Activated T-cell treated with anti-CD3 and anti-CD28 coated beads for 24 hours (primary cell): Measurements from ENCODE around the gene KIAA1586.
"Not testable (repeated sequence)": the region's sequence is repeated elsewhere in the genome, so short reads cannot be mapped to it uniquely, and the experiment has no call there.

Source experiments
- DNase-seq: peaks from one replicate; pipeline ENCODE4 v3.0.0-alpha.2; 2020; ENCODE audit warnings: low read depth

Gene KIAA1586

DNA sequence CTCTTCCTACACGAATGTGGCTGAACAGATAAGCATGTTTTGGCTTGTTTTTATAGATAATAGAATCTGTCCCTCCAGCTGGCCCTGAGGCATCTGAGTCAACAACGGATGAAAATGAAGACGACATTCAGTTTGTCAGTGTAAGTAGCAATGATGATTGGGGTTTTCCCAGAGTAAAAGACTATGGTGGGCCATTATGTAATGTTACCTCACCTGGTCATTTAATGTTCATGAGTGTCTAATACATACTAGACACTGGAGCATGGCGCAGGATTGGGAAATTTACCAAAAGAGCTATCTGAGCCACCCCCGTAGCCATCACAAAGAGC is 728 bp downstream of the KIAA1586 start:
- not testable (repeated sequence) for DNase-seq

- DNase-seq, result not testable (repeated sequence)
These were observed 1.4 kb downstream of the KIAA1586 start for GRCh38 chr6:57047859-57048258.

DNA sequence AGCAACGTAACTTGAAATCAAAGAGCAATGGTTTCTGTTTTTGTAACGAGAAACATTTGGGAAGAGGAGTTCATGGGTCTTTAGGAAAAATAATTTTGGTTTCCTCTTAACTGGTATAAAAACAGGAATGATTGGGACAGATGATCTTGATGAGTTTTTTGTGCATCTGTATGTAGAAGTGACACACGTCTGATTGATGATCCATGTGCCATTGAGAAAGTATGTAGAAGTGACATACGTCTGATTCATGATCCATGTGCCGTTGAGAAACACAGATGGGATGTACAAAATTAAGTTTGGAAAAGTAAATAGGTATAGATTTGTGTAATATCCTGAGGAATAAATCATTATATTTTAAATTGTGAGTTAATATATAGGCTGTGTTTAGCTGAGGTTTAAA is 2.1 kb downstream of the KIAA1586 start:
- DNase-seq, result no peak

GRCh38 chr6:57063847-57064246 is 17.4 kb downstream of the KIAA1586 start:
- DNase-seq, result no peak

DNA sequence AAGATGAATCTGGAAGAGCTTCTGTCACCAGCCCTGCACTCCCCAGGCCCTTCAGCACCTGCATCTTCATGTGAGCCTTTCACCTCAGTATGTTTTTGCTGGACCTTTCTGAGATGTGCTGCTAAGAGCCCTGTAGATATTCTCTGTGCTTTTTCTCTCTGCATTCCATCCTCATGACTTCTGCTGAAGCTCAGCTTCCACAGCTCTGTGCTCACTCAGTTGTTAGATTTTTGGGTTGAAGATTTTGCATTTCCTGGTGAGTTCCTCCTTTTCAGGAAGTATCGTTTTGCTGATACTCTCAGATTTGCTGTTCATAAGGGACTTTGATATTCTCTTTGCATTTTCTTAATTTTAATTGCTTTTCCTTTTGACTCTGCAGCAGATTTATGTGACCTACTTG is 18.3 kb downstream of the KIAA1586 start:
- no peak for DNase-seq

- DNase-seq, result no peak
These were observed 21.6 kb downstream of the KIAA1586 start for GRCh38 chr6:57068061-57068460.

GRCh38 chr6:57069228-57069627 is 22.7 kb downstream of the KIAA1586 start:
- DNase-seq, result no peak

DNA sequence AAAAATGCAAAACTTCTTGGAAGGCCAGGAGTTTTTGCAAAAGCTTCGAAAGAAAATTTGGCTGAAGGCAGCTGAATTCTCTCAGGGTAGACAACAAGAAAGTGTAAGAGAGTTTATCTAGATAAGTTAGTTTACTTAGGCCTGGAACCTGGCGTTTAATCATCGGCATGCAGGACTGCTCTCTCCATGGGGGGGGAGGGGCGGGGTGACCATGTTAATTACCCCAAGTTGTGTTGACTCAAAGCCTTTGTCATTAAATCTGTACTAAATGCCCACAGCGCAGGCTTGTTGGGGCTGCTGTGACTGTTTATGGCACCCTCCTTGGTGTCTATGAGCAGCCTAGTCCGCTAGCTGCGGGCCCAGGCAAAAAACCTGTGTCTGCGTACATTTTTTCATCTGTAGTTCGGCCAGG is 23.4 kb downstream of the KIAA1586 start:
- no peak for DNase-seq

DNA sequence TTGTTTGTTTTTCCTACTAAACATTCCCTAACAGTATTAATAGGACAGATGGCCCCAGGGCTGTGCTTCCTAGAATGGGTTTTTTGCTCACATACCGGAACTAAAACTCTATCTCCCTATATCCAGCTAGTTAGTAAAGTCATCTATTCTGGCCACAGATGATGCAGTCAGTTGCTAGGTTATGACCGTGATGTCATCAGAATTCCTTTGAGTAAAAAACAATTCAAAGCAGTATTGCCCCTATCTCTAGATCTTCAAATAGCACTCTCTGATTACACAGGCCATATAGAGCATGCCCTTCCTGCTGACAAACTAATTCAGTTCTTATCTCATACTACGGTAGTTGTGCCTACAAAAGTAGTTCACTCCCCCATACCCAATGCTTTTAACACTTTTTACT is 25.6 kb downstream of the KIAA1586 start:
- DNase-seq, result no peak

DNA sequence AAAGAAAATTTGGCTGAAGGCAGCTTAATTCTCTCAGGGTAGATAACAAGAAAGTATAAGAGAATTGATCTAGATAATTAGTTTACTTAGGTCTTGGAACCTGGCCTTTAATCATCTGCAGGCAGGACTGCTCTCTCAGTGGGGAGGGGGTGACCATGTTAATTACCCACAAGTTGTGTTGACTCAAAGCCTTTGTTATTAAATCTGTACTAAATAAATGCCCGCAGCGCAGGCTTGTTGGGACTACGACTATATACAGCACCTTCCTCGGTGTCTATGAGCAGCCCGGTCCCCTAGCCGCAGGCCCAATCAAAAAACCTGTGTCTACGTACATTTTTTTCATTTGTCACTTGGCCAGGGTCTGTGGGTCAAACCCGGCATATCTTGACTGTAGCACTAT is 27.9 kb downstream of the KIAA1586 start:
- no peak for DNase-seq

DNA sequence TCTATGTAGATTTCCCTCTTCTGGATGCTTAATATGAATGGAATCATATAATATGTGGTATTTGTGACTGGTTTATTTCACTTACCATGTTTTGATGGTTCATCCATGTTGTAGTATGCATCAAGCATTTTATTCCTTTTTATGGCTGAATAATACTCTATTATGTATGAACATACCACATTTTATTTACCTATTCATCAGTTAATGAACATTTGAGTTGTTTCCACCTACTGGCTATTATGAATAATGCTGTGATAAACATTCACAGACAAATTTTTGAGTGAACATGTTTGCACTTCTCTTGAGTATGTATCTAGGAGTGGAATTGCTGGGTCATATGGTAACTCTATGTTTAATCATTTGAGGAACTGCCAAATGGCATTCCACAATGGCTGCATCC is 28.6 kb downstream of the KIAA1586 start:
- DNase-seq, result no peak

GRCh38 chr6:57078531-57079207 is 32.2 kb downstream of the KIAA1586 start:
- DNase-seq, result no peak

DNA sequence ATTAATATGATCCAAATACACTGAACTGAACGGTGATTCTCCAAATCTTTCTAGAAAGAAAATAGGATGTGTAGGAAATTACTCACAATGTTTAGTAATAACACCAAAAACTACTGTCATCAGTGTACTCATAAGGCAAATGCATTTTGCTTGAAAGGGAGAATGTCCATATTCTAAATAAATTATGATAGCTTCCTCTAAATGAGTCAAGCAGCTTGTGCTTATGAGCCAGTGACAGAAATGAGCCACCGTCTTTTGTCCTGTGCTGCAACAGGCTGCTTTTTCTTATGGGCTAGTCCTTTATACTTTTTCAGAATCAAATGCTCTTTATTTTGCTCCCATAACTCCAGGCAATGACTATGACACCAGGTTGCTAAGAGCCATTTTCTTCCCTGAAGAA is 39.0 kb downstream of the KIAA1586 start:
- no peak for DNase-seq

DNA sequence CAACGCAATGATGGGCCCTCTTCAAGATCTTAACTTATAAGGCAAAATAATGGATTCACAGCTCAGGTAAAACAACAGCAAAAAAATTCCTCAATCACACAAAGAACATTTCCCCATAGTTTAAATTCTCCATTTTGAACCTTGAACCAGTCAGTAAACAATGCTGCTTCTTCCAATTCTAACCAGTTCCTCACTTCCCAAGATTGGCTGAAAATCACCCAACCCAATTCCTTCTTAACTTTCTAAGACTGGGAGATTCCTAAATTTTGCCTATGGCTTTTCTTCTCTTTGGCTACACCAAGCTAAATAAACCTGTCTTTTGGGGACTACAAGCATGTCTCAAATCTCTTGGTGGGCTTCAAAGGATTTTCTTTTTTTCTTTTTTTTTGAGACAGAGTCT is 40.4 kb downstream of the KIAA1586 start:
- no peak for DNase-seq

- no peak for DNase-seq
These were observed 41.4 kb downstream of the KIAA1586 start for GRCh38 chr6:57087916-57088315.

DNA sequence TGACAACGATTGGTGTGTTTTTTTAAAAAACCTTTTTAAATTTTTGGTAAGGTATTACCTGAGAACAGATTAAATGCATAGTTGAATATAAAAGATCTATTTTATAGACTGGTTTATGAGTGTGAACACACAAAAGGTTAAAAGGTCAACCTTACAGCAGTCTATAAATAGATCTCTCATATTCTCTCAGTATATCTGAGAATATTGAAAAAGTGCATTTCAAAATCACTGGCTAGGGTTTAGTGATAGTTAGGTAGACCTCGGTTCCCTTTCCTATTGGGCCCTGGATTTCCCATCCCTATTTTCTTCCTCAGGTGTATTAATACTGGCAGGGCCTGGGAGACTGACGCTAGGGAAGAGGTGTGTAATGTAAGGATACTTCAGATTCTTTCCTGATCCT is 42.8 kb downstream of the KIAA1586 start:
- no peak for DNase-seq

DNA sequence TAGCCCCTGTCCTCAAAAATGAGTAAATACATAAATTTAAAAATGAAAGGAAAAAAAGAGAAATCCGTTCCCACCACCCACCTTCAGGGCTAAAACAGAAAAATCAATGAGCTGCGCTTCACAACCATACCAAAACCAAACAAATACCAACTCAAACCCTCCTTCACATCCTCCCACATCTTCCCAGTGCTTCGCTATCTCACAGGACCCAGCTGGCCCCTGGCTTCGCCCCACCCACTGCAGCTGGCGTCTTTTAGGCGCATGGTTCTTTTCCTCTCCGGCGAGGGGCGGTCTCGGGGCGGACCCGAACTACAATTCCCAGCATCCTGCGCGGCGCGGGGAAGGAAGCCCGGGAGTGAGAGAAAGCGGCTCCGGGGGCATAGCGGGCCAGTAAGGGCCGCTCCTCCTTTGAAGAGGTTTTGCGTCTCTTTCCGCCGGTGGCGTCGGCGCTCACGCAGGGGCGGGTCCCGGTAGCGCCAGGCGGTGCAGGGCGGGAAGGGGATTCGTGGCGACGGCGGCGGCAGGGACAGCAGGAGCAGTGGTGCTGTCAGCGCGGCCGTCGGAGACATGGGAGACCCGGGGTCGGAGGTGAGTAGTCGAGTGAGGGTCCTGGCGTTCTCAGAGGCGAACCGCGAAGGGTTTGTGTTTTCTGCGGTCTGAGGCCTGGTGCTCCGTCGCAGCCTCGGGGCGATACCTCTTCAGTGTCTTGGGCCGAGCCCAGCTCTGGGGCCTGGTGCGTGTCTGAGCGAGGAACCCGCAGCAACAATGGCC is 43.4 kb downstream of the KIAA1586 start, which contains the start of gene ZNF451:
Gene ZNF451, plus strand, starts transcription at position 502 of the 771 bp plus-strand sequence. Its CDS starts 66 bp downstream, at position 568.
- DNase-seq, result peak; percentile 97

- not testable (repeated sequence) for DNase-seq
These were observed 44.1 kb downstream of the KIAA1586 start for GRCh38 chr6:57090458-57091067.

- DNase-seq, result not testable (repeated sequence)
These were observed 44.9 kb downstream of the KIAA1586 start for GRCh38 chr6:57091375-57091774.

DNA sequence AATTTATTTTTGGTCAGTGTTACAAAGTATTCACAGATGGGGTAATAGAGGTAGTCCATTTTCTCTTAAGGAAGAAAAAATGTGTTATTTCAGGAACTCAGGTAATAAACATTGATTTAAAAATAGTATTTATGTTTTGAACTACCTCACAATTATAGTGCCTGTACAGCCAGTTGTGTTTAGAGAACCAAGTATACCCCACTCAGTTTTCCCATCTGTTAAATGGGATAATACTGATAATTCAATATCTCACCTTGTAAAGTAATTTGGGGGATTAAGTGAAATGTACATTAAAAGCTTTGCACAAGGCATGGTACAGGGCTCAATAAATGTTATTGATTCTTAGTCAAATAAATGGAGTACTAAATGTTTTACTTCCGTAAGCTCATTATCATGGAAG is 48.2 kb downstream of the KIAA1586 start:
- no peak for DNase-seq

GRCh38 chr6:57097596-57097995 is 51.1 kb downstream of the KIAA1586 start:
- DNase-seq, result no peak

GRCh38 chr6:57102976-57103375 is 56.5 kb downstream of the KIAA1586 start:
- DNase-seq, result no peak

DNA sequence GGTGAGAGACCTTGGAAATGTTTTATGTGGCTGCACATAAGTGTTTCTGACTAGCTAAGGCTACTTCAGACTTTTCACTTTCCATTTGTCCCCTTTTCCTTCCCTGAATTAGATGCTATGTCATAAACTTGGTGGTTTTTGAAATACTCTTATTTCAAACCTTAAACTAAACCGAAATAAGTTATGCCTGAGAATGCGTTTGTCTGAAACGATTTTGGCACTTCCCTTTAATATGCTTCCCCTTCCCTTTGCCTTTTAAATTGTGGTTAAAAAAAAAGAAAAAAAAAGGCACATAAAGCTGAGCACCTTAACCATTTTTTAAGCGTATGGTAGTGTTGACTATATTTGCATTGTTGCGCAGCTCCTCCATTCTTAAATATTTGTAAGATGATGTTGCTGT is 57.8 kb downstream of the KIAA1586 start:
- DNase-seq, result no peak
